K562 (cell line): ENCODE measurements around the gene ALOXE3. TPM values are rescaled to one million over a fixed set of nuclear protein-coding genes. Genes with fewer than 3 reads are reported as not detected.
A peak's percentile ranks its signal among the peaks of the same experiment; 100 is the strongest.

ENCODE experiments used
- ATF1 ChIP-seq, 2 experiments: fragments of 450-650 bp in 1 of 2; IDR thresholded peaks; 2 replicates each; pipeline ENCODE4 v1.6.1; 2016; ENCODE audit warnings: missing compliant biosample characterization in 1 of 2, missing genetic modification characterization in 1 of 2
- BCLAF1 ChIP-seq, 2 experiments: fragments of 450-650 bp in 1 of 2; IDR thresholded peaks; 2 replicates each; pipeline ENCODE4 v1.6.1; 2011 to 2017; ENCODE audit warnings: low read depth in 2 of 2, antibody characterized with exemption in 1 of 2, borderline replicate concordance in 1 of 2, low read length in 1 of 2, mild to moderate bottlenecking in 1 of 2, mixed read lengths in 1 of 2; ENCODE audit not compliant: control insufficient read depth in 1 of 2
- BRCA1 ChIP-seq, 2 experiments: fragments of 450-650 bp in 1 of 2; sonication (generic) in 1 of 2; formaldehyde crosslinking in 1 of 2; IDR thresholded peaks; 2 replicates each; pipeline versions ENCODE4 v1.5.0 to v1.6.1; 2017 to 2020; ENCODE audit warnings: mild to moderate bottlenecking in 1 of 2, missing genetic modification reagents in 1 of 2
- CREM ChIP-seq: IDR thresholded peaks from 2 replicates; pipeline ENCODE4 v1.6.1; 2014; ENCODE audit warnings: antibody characterized with exemption, low read depth
- POLR3G ChIP-seq: IDR thresholded peaks from 2 replicates; pipeline ENCODE4 v1.6.1; 2011; ENCODE audit not compliant: insufficient read length, insufficient replicate concordance; ENCODE audit errors: extremely low read depth
- TAL1 ChIP-seq: fragments of 450-650 bp; IDR thresholded peaks from 2 replicates; pipeline ENCODE4 v1.6.1; 2016; ENCODE audit warnings: mild to moderate bottlenecking
- ZBTB34 ChIP-seq: fragments of 250-450 bp; sonication (Bioruptor Pico); IDR thresholded peaks from 2 replicates; pipeline ENCODE4 v1.8.0; 2021; ENCODE audit warnings: mild to moderate bottlenecking, moderate library complexity
- ZBTB7A ChIP-seq: IDR thresholded peaks from 2 replicates; pipeline ENCODE4 v1.6.1; 2011; ENCODE audit warnings: low read depth, mild to moderate bottlenecking, low read length, moderate library complexity, borderline replicate concordance; ENCODE audit not compliant: control insufficient read depth
- ZNF318 ChIP-seq, 2 experiments: fragments of 450-650 bp; IDR thresholded peaks; 2 replicates each; pipeline ENCODE4 v1.6.1; 2016; ENCODE audit warnings: mild to moderate bottlenecking in 2 of 2, borderline replicate concordance in 1 of 2, low read depth in 1 of 2, moderate library complexity in 1 of 2
- ZNF589 ChIP-seq: fragments of 200-800 bp; sonication (Bioruptor generic); IDR thresholded peaks from 2 replicates; pipeline ENCODE4 v1.6.1; 2016; ENCODE audit warnings: low read depth, missing genetic modification characterization, missing compliant biosample characterization
- ZNF830 ChIP-seq: fragments of 250-450 bp; sonication (Bioruptor Pico); IDR thresholded peaks from 2 replicates; pipeline ENCODE4 v1.5.0; 2021; ENCODE audit warnings: mild to moderate bottlenecking
- ZSCAN32 ChIP-seq: fragments of 450-650 bp; formaldehyde crosslinking; IDR thresholded peaks from 2 replicates; pipeline ENCODE4 v1.4.0; 2020; ENCODE audit warnings: mild to moderate bottlenecking, moderate library complexity
- polyA plus RNA-seq, 8 experiments: library from polyadenylated mRNA; depleted of rRNA in 4 of 8; stranded (reverse) in 5 of 8; unstranded in 3 of 8; fragments of >200 nt; fragmentation: Nextera tagmentation in 2 of 8; fragmentation: Illumina TruSeq in 1 of 8; extraction: Ambion mirVana in 2 of 8; extraction: Trizol in 1 of 8; gene quantifications; 2 replicates each; pipeline versions ENCODE4 v1.2.1 to v1.2.3, GENCODE V29; 2011 to 2014; ENCODE audit warnings: inconsistent platforms in 1 of 8, missing spikeins in 1 of 8
- total RNA-seq, 7 experiments: library from RNA; depleted of rRNA in 6 of 7; stranded (reverse); fragments of >200 nt in 6 of 7; fragmentation: Illumina TruSeq in 2 of 7; extraction: Trizol in 2 of 7; gene quantifications; 2 replicates each; pipeline versions ENCODE4 v1.2.1 to v1.2.3, GENCODE V29; 2011 to 2021; ENCODE audit warnings: low replicate concordance in 1 of 7

Gene ALOXE3
- total and polyA plus RNA-seq, 9 of the 15 experiments (the other 6 are each of a cell fraction or from before 2014, with no cell fraction given): 0.04 TPM; not detected in 8

- TF ChIP-seq BCLAF1 (IDR thresholded peaks at IDR 0.05; ENCODE audit: borderline replicate concordance in 1 of 2, control insufficient read depth in 1 of 2, low read depth in 2 of 2, low read length in 1 of 2) (peak in 1 of 2 experiments; percentile 67; a peak in 1 of 4 replicates), ZSCAN32 (CRISPR knock-in tag) (no peak), BRCA1 (IDR thresholded peaks at IDR 0.05) (no peak), BRCA1 (CRISPR knock-in tag; IDR thresholded peaks at IDR 0.05) (no peak), ZNF318 (IDR thresholded peaks at IDR 0.05; ENCODE audit: borderline replicate concordance in 1 of 2, low read depth in 1 of 2) (peak in 1 of 2 experiments; percentile 77; a peak in 1 of 4 replicates), TAL1 (0 out of 2 replicates have a peak, but pooled peaks have one; percentile 8), CREM (peak; percentile 50), ZBTB7A (peak; percentile 46; the same call in 1 of the 2 replicates), ZBTB34 (CRISPR knock-in tag) (no peak), ZNF589 (CRISPR knock-in tag) (0 out of 2 replicates have a peak, but pooled peaks have one; percentile 30), POLR3G (no peak), ZNF830 (no peak), ATF1 (CRISPR knock-in tag; IDR thresholded peaks at IDR 0.05) (no peak), ATF1 (tag; IDR thresholded peaks at IDR 0.05) (peak; percentile 45; the same call in 1 of the 2 replicates)
These were observed 45.9 kb upstream of the ALOXE3 start (continued) for GRCh38 chr17:8163978-8164814.
